Heart left ventricle (tissue), 16 donors: ENCODE results near the gene NFATC2. TPM values are rescaled to one million over a fixed set of nuclear protein-coding genes. Genes with fewer than 3 reads are reported as not detected.

ENCODE experiments used
- ATAC-seq, 4 donors: fragments of 200-7000 bp; cut with Tn5 transposase; one replicate each; pipeline ENCODE4 v1.9.1; 2020 to 2022; ENCODE audit warnings: moderate library complexity in 4 of 4, mild to moderate bottlenecking in 3 of 4, moderate number of reproducible peaks in 1 of 4
- DNase-seq, 5 donors: peaks; one replicate each; pipeline ENCODE4 v3.0.0-alpha.2; 2020
- H3K27ac ChIP-seq, 12 donors: fragments of 200-600 bp; sonication (generic) in 4 of 12; one replicate each; pipeline versions ENCODE4 v1.5.0 to v1.8.0; 2016 to 2022; ENCODE audit warnings: mild to moderate bottlenecking in 2 of 12
- H3K27me3 ChIP-seq, 9 donors: fragments of 200-600 bp; sonication (generic) in 2 of 9; one replicate each; pipeline versions ENCODE4 v1.5.1 to v1.8.0; 2016 to 2022; ENCODE audit warnings: mild to moderate bottlenecking in 3 of 9
- H3K36me3 ChIP-seq, 9 donors: fragments of 200-600 bp; sonication (generic) in 2 of 9; one replicate each; pipeline versions ENCODE4 v1.5.0 to v1.8.0; 2018 to 2022; ENCODE audit warnings: mild to moderate bottlenecking in 2 of 9
- H3K4me1 ChIP-seq, 12 donors: fragments of 200-600 bp; sonication (generic) in 4 of 12; one replicate each; pipeline versions ENCODE4 v1.5.0 to v1.8.0; 2016 to 2022; ENCODE audit warnings: mild to moderate bottlenecking in 3 of 12
- H3K4me3 ChIP-seq, 12 donors: fragments of 200-600 bp; sonication (generic) in 4 of 12; one replicate each; pipeline versions ENCODE4 v1.5.0 to v1.8.0; 2017 to 2022; ENCODE audit warnings: mild to moderate bottlenecking in 9 of 12, moderate library complexity in 4 of 12
- H3K9me3 ChIP-seq, 12 donors: fragments of 200-600 bp; sonication (generic) in 4 of 12; one replicate each; pipeline versions ENCODE4 v1.5.0 to v1.8.0; 2016 to 2022; ENCODE audit warnings: mild to moderate bottlenecking in 1 of 12
- POLR2A ChIP-seq, 2 donors: fragments of 450-650 bp; IDR thresholded peaks; one replicate each; pipeline ENCODE4 v1.6.1; 2017; ENCODE audit warnings: antibody characterized with exemption in 2 of 2, mild to moderate bottlenecking in 2 of 2, moderate library complexity in 2 of 2
- WGBS, 4 donors: extraction: QIAGEN DNeasy Blood & Tissue Kit in 2 of 4; methylation state at CpG; one replicate each; pipeline versions ENCODE4 v1.1.5 to v1.1.7; 2013 to 2018; 5-methylcytosine and 5-hydroxymethylcytosine counted together
- intact Hi-C, 10 donors: fragments of 100-400 bp; cut with DNase I; formaldehyde crosslinking; loops; one replicate each; pipeline versions ENCODE4 v1.11.1 to v1.14.2; 2022
- polyA plus RNA-seq, 2 donors: library from polyadenylated mRNA; stranded (reverse); fragments of 200-250 nt; gene quantifications; one replicate each; pipeline ENCODE4 v1.2.3, GENCODE V29; 2013
- total RNA-seq, 9 donors: library from RNA; depleted of rRNA in 2 of 9; stranded (reverse); fragments of >200 nt in 2 of 9; fragmentation: NEBNext Ultra II Directional in 3 of 9; extraction: Animal tissue kit (Norgen Biotek cat#: 25700) in 3 of 9; gene quantifications; one replicate each; pipeline versions ENCODE4 v1.1.0 to v1.2.4, GENCODE V29; 2016 to 2023
- TF ChIP-seq, protein P1 (sequence below), 12 donors: fragments of 200-600 bp; sonication (generic) in 4 of 12; IDR thresholded peaks; one replicate each; pipeline versions ENCODE4 v1.5.0 to v1.8.0; 2018 to 2022; ENCODE audit warnings: antibody characterized with exemption in 12 of 12, mild to moderate bottlenecking in 5 of 12
- donor health status: ischemic (EF 13 %, LVEDD 7.1; RV severe dilation, severe dysfunction).
- donor health status: healthy with polysubstance abuse.
- donor health status: DM: no; HTN: yes; CAD: no.
- donor health status: DM: no; HTN: no; CAD: no.
- donor health status: ischemic (EF 25% LVEDD 6.9; RV normal size, moderate dysfunction).
- donor health status: ischemic (EF 25% LVEDD 5.7; RV mildly dilated, moderate dysfunction).
- donor health status: healthy.
- donor health status: DM: yes; HTN: yes; CAD: no.
- donor health status: ischemic (EF 35%, LVEDD 5.7; RV mildly dilated, moderate dysfunction).
- donor health status: nonischemic (EF 11% LVEDD 7.7; RV severe dilation, severe dysfunction).
- donor health status: DM: yes; HTN: yes; CAD: no.
- donor health status: PGD.
- donor health status: ischemic (EF 29% LVEDD 5.4; RV normal size, mild dysfunction).
- donor health status: nonischemic (EF 23%, LVEDD 6.1; RV moderate dilation, normal function).

The NFATC2 gene
- total and polyA plus RNA-seq, 11 donors: 0.76 to 7.6 (median 3.2) TPM

DNA sequence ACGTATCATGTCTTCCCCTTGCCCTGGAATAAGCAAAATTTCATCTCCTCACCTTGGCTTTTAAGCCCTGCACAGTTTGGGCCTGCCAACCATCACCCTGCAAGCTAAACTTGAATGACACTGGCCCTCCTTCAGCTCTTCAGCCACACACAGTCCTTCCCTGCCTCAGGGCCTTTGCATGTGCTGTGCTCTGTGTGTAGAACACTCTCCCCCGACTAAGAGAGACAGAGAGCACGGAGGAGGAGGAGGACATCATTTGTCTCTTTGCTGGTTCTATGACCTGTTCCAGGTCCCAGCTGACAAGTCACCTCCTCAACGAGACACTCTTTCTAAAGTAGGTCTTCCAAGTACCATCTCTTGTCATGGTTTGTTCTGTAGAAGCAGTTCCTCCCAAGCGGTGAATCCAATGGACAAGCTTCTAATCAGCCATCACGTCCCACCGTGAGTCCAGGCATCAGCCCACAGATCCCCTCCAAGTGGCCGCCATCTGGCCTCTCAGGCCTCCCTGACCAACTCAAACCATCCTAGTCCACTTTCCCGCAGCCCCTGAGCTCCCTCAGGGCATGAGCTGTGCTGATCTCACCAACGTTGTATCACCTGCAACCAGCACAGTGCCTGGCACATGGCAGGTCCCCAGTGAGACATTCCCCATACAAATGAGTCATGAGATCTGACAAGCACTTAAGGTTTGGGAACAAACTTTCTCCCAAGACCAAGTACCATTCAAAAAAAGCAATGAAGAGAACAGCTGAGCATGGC, 30.5 kb downstream of the NFATC2 start:
- no peaks in the 10 kb centered on the region for H3K9me3 ChIP-seq
- H3K36me3 ChIP-seq: peaks cover 0 to 37% (median 8%) of the 10 kb centered on the region in 9 donors
- 90 to 94% (median 93%) methylated on average over 10 of the region's 10 CpGs for WGBS, 4 donors
- H3K27ac ChIP-seq: peak overlapping the region in 1 of 12 donors; percentile 30
- H3K4me1 ChIP-seq: peaks cover 0 to 26% (median 2%) of the 10 kb centered on the region in 12 donors
- DNase-seq: no peak
- H3K4me3 ChIP-seq: no peak overlapping the region
- no peaks in the 10 kb centered on the region for H3K27me3 ChIP-seq
- TF ChIP-seq POLR2A (IDR thresholded peaks at IDR 0.05): no peak
- TF ChIP-seq, protein P1, sequence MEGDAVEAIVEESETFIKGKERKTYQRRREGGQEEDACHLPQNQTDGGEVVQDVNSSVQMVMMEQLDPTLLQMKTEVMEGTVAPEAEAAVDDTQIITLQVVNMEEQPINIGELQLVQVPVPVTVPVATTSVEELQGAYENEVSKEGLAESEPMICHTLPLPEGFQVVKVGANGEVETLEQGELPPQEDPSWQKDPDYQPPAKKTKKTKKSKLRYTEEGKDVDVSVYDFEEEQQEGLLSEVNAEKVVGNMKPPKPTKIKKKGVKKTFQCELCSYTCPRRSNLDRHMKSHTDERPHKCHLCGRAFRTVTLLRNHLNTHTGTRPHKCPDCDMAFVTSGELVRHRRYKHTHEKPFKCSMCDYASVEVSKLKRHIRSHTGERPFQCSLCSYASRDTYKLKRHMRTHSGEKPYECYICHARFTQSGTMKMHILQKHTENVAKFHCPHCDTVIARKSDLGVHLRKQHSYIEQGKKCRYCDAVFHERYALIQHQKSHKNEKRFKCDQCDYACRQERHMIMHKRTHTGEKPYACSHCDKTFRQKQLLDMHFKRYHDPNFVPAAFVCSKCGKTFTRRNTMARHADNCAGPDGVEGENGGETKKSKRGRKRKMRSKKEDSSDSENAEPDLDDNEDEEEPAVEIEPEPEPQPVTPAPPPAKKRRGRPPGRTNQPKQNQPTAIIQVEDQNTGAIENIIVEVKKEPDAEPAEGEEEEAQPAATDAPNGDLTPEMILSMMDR (IDR thresholded peaks at IDR 0.05): no peak
- no peak for ATAC-seq
- intact Hi-C loops: no loop called here

DNA sequence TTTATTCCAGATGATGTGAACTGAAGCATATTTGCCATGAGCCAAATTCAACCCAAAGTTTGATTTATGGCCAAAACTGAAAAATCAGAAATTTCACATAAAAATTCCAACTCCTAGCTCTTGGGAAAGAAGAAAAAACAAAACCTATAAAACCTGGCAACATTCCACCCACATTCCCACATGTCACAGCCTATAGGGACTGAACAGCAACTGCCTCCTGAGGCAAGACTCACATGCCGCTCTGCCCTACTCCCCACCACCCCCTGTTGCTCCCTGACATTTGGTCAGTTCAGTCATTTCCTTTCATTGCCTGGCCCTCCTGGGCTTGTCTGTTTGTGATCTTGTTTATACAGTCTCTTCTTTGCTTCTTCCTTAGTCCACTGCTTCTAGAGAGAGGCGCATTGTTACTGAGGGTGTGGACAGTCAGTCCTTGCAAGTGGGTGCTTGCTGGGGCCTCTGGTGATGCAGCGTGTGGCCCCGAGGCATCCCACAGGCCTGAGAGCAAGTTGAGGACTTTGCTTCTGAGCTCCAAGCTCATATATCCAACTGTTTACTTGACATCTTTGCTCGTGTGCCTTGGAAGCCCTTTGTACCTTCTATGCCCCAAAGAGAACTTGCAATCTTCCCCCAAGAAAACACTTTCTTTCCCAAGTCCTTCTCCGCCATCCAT, 31.4 kb downstream of the NFATC2 start:
- Histone ChIP-seq H3K4me3 (no peak overlapping the region), H3K36me3 (peaks cover 0 to 30% (median 4%) of the 10 kb centered on the region in 9 donors), H3K4me1 (peaks cover 0 to 26% (median 2%) of the 10 kb centered on the region in 12 donors), H3K27ac (no peak overlapping the region), H3K27me3 (no peaks in the 10 kb centered on the region), H3K9me3 (no peaks in the 10 kb centered on the region)
- ATAC-seq (no peak), DNase-seq (no peak)
- 87 to 98% (median 93%) methylated on average over 6 of the region's 6 CpGs for WGBS, 4 donors
- intact Hi-C loops: no loop called here
- TF ChIP-seq, protein P1 (IDR thresholded peaks at IDR 0.05): no peak
- no peak for TF ChIP-seq POLR2A (IDR thresholded peaks at IDR 0.05)

DNA sequence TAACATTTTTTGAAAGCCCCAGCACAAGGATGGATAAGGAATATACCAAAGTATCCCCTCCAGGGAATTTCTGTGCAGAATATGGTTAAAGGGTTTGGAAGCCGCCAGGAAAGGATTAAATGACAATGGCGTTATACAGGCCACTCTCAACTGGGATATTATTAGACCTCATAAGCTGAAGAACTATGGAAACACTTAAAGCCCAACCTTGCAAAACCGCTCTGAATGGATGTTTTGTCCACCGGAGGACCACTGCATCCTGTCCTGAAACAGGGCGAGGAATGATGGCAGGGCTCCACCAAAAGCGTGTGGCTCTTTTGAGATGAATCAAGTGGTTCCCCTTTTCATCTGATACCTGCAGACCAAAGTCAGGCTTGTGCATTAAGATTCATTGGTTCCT, 32.4 kb downstream of the NFATC2 start:
- peaks cover 0 to 26% (median 4%) of the 10 kb centered on the region in 9 donors for H3K36me3 ChIP-seq
- no peak overlapping the region for H3K4me3 ChIP-seq
- DNase-seq (no peak), ATAC-seq (no peak)
- intact Hi-C loops: no loop called here
- TF ChIP-seq, protein P1 (IDR thresholded peaks at IDR 0.05): no peak
- no peak for TF ChIP-seq POLR2A (IDR thresholded peaks at IDR 0.05)
- H3K9me3 ChIP-seq: no peaks in the 10 kb centered on the region
- no peaks in the 10 kb centered on the region for H3K27me3 ChIP-seq
- WGBS, 4 donors: 72 to 82% (median 76%) methylated on average over 6 of the region's 6 CpGs
- H3K27ac ChIP-seq: no peak overlapping the region
- H3K4me1 ChIP-seq: peaks cover 0 to 26% (median 2%) of the 10 kb centered on the region in 12 donors

DNA sequence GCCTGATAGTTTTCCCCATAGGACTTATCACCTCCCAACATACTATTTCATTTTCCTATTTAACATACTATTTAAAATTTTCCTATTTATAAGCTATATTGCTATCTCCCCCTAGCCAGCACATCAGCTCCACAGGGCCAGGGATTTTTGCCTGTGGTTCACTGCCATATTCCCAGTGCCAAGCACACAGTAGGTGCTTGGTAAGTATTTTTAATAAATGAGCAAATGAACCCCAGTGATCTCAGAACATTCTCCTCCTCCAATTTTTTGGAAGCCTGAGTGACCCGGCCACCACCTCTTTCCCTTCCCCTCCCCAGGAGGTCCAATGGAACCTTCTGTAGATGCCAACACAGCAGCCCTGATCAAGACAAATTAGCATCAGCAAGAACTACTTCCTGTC, 33.3 kb downstream of the NFATC2 start:
- H3K9me3 ChIP-seq: no peaks in the 10 kb centered on the region
- no peak overlapping the region for H3K4me3 ChIP-seq
- WGBS, 4 donors: 100% methylated on average over 1 of the region's 1 CpG
- DNase-seq: no peak
- TF ChIP-seq, protein P1 (IDR thresholded peaks at IDR 0.05): no peak
- no peak for TF ChIP-seq POLR2A (IDR thresholded peaks at IDR 0.05)
- H3K27me3 ChIP-seq: no peaks in the 10 kb centered on the region
- peaks cover 0 to 21% (median 2%) of the 10 kb centered on the region in 12 donors for H3K4me1 ChIP-seq
- H3K27ac ChIP-seq: no peak overlapping the region
- H3K36me3 ChIP-seq: peaks cover 0 to 19% (median 0%) of the 10 kb centered on the region in 9 donors
- intact Hi-C loops: no loop called here
- ATAC-seq: no peak
